GM18505 (cell line): ENCODE measurements around the gene PNKP.
"Not testable (repeated sequence)": the region's sequence is repeated elsewhere in the genome, so short reads cannot be mapped to it uniquely, and the experiment has no call there.

Experiments used
- ATAC-seq: cut with Tn5 transposase; IDR thresholded peaks from one replicate; pipeline ENCODE4 v1.9.1; 2021; ENCODE audit not compliant: unreplicated experiment
- POLR2A ChIP-seq: IDR thresholded peaks from 4 replicates; pipeline ENCODE4 v1.6.1; 2011; ENCODE audit warnings: borderline replicate concordance; ENCODE audit not compliant: insufficient read depth, insufficient read length; ENCODE audit errors: extremely low read depth

Gene PNKP

DNA sequence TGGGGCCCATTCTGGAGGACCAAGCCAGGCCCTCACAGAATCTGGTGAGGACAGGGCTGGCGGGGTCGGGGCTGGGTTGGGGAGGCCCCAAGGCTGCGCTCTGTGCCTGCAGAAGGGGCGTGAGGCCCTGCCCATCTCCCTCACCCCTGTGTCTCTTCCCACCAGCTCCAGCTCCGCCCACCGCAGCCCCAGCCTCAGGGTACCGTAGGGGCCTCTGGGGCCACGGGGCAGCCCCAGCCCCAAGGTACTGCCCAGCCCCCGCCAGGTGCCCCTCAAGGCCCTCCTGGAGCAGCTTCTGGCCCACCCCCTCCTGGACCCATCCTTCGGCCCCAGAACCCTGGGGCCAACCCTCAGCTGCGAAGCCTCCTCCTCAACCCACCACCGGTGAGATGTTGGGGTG is 31.8 kb downstream of the PNKP start:
- ATAC-seq, result no peak
- TF ChIP-seq POLR2A, result no peak

DNA sequence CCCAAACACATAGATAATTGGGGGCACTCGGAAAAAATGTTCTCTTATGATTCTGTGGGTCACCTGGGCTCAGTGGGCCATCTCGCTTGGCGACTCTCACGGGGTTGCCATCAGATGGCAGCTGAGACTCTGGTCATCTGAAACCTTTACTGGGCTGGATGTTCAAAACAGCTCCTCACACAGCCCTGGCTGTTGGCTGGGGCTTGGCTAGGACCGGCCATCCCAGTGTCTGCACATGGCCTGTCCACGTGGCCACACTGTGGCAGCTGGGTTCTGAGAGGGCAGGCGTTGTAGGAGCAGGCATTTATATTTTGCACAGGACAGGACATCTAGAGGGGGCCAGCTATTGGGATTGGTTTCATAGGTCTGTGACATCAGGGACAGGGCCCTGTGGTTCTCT is 33.8 kb downstream of the PNKP start:
- TF ChIP-seq POLR2A, result no peak
- ATAC-seq, result no peak

DNA sequence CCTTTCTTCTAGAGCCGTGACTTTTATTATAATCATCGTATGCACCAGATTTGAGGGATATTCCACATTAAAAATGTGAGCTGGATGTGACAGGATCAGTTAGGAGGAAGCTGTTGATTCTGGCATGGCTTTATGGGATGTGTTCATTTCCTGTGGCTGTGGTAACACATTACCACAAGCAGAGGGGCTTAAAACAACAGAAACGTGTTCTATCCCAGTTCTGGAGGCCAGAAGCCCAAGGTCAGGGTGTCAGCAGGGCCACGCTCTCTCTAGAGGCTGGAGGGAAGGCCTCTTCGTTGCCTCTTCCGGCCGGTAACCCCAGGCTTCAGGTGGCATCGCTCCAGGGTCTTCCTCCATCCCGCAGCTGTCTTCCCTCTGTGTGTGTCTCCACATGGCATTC is 34.8 kb downstream of the PNKP start:
- ATAC-seq, result no peak

GRCh38 chr19:49831592-49831991 is 35.8 kb downstream of the PNKP start:
- no peak for ATAC-seq
- no peak for TF ChIP-seq POLR2A

More for the DNA sequence above, 34.8 kb downstream of the PNKP start:
- TF ChIP-seq POLR2A, result no peak

DNA sequence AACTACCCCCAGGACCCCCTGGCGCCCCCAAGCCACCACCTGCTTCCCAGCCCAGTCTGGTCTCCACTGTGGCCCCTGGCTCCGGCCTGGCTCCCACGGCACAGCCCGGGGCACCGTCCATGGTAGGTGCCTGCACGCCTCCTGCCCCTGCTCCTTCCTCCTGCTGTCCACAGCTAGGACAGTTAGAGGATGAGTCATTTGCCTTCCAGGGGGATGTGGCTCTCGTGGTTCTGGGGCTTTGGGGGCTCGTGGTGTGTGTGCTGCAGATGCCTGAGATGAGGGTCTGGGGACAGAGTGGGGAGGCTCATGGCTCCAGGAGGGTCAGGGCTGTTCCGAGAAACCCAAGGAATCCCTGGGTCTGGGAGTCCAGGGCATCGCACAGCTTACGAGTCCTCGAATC is 36.6 kb downstream of the PNKP start:
- no peak for ATAC-seq
- TF ChIP-seq POLR2A, result no peak

DNA sequence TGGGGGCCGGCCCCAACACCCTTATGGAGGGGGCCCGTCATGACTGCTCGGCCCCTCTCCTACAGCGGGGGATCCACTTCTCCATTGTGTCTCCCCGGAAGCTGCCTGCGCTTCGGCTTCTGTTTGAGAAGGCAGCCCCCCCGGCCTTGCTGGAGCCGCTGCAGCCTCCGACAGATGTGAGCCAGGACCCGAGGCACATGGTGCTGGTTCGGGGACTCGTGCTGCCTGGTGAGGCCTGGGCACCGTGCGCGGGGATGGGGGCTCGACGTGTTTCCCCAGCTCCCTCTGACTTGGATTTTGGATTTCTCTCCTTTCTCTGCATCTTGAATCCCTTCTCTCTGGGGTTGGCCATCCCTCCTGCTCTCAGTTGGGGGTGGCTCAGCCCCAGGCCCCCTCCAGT is 37.7 kb downstream of the PNKP start:
- no peak for ATAC-seq
- no peak for TF ChIP-seq POLR2A

GRCh38 chr19:49829200-49829599 is 38.2 kb downstream of the PNKP start:
- TF ChIP-seq POLR2A, result no peak
- no peak for ATAC-seq

DNA sequence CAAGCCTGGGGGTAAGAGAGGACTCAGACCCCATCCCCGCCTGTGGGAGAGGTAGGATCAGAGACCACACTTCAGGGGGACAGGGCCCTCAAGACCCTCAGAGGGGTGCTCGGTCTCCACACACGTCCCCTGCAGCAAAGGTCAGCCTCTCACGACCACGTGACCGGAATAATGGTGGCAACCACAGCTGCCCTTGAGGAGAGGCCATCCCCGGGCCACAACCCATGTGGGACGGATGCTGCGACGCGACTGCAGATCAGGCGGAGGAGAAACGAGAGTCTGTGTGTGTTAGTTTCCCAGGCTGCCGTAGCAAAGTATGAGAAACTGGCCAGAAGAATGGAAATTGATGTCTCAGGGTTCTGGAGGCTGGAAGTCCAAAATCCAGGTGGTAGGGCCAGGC is 40.3 kb downstream of the PNKP start:
- ATAC-seq, result no peak
- TF ChIP-seq POLR2A, result no peak

- ATAC-seq, result no peak
- TF ChIP-seq POLR2A, result no peak
These were observed 42.7 kb downstream of the PNKP start for GRCh38 chr19:49824662-49825061.

- no peak for ATAC-seq
- no peak for TF ChIP-seq POLR2A
These were observed 43.9 kb downstream of the PNKP start for GRCh38 chr19:49823472-49823871.

DNA sequence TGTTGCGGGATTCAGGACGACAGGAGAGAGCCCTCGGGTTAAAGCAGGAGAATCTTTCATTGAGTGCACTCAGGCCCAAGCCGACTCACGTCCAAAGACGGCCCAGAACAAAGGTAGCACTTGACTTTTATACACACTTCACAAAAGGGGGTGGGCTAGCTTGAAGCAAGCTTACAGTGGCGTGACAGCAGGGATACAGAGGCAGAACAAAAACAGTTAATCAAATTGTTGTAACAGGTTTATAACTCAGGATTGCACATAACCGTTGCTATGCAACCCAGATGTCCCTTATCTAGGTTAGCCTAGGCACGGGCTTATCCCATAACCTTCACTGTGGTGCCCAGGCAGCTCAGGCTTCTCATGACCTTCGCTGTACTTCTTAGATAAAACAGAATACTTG is 47.3 kb downstream of the PNKP start:
- ATAC-seq, result no peak

GRCh38 chr19:49819452-49820115 is 47.8 kb downstream of the PNKP start:
- ATAC-seq, result not testable (repeated sequence)

More for the DNA sequence above, 47.3 kb downstream of the PNKP start:
- TF ChIP-seq POLR2A, result no peak

GRCh38 chr19:49818649-49819370 is 48.6 kb downstream of the PNKP start:
- TF ChIP-seq POLR2A, result no peak
- no peak for ATAC-seq

DNA sequence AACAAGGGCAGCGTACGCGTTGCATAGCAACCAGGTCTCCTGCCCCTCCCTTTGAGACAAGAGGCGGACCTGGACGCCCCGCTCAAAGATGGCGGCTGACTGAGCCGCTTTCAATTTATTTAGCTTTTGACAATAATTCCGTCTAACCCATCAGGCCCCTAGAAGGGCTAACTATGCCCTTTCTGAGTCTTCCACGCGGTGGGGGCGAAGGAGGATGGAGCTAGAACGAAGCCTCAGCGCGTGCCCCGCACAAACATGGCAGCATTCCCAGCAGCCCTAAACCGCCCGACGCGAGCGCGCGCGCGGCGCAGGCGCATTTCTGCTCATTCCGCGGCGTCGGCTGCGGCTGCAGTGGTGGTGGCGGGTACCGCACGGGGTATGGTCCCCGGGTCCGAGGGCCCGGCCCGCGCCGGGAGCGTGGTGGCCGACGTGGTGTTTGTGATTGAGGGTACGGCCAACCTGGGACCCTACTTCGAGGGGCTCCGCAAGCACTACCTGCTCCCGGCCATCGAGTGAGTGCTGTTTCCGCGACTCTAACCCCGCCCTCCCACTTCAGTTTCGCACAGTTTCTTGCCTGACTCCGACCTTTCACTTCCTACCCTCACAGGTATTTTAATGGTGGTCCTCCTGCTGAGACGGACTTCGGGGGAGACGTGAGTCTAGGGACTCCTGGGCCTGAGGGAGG is 49.3 kb downstream of the PNKP start, which contains the start of gene MED25:
MED25 (plus strand) TSS at position 326 of the 685 bp plus-strand sequence; CDS start at position 379, 53 bp downstream.
- TF ChIP-seq POLR2A, result peak; percentile 78
- ATAC-seq, result peak; percentile 81
